HCT116 (cell line): Measurements from ENCODE around the gene MCC. TPM values are rescaled to one million over a fixed set of nuclear protein-coding genes. Genes with fewer than 3 reads are reported as not detected.

Source experiments
- ATAC-seq: fragments of 200-7000 bp; cut with Tn5 transposase; 2 replicates; pipeline ENCODE4 v1.9.1; 2020; ENCODE audit warnings: mild to moderate bottlenecking, moderate library complexity
- BruUV-seq: library from RNA; stranded (reverse); fragments of 400-500 nt; replicated peaks from 2 replicates; lab custom pipeline; 2021; lab: Mats Ljungman, UMichigan
- CTCF ChIA-PET: fragments of 300-600 bp; sonication (Branson Sonifier 250); formaldehyde crosslinking; loops from one replicate; lab custom pipeline; 2021; ENCODE audit warnings: antibody characterized with exemption; lab: Charles Lee
- POLR2A ChIA-PET: fragments of 300-600, 350-600 bp; sonication (Branson Sonifier 250); formaldehyde crosslinking; loops from one replicate; lab custom pipeline; 2021; ENCODE audit warnings: antibody characterized with exemption; lab: Charles Lee
- RAD21 ChIA-PET, 2 experiments: fragments of 300-600 bp; sonication (Branson Sonifier 250); formaldehyde crosslinking; loops; one replicate each; lab custom pipeline; 2023; ENCODE audit warnings: low total read pairs in 2 of 2; ENCODE audit not compliant: uncharacterized antibody in 2 of 2, unreplicated experiment in 2 of 2, low non-redundant PET in 1 of 2; lab: Charles Lee
- DNase-seq: peaks from one replicate; pipeline ENCODE4 v3.0.0-alpha.2; 2010; ENCODE audit warnings: low read depth, low spot score
- H2AFZ ChIP-seq: fragments of 200-600 bp; shearing (Covaris generic), sonication (generic); 2 replicates; pipeline ENCODE4 v1.6.1; 2017; ENCODE audit warnings: low read depth, mixed run types, mixed read lengths, antibody characterized with exemption, low read length; ENCODE audit not compliant: poor library complexity, severe bottlenecking
- H3K27ac ChIP-seq: 2 replicates; pipeline ENCODE4 v1.5.1; 2012; ENCODE audit warnings: low read depth, low read length
- H3K27me3 ChIP-seq: fragments of 200-600 bp; sonication (generic); 2 replicates; pipeline ENCODE4 v1.6.1; 2016; ENCODE audit warnings: mixed run types, low read length, mixed read lengths; ENCODE audit not compliant: insufficient read depth
- H3K36me3 ChIP-seq, 2 experiments: fragments of 200-500 bp in 1 of 2; fragments of 200-600 bp in 1 of 2; sonication (Bioruptor generic) in 1 of 2; sonication (generic) in 1 of 2; 2 replicates each; pipeline versions ENCODE4 v1.5.1 to v1.6.1; 2014 to 2016; ENCODE audit warnings: low read length in 2 of 2, inconsistent platforms in 1 of 2, mixed read lengths in 1 of 2, mixed run types in 1 of 2; ENCODE audit not compliant: insufficient read depth in 2 of 2, control insufficient read depth in 1 of 2
- H3K4me1 ChIP-seq, 2 experiments: fragments of 200-600 bp in 1 of 2; sonication (generic) in 1 of 2; 2 replicates each; pipeline versions ENCODE4 v1.5.1 to v1.6.1; 2012 to 2017; ENCODE audit warnings: low read length in 2 of 2, inconsistent platforms in 1 of 2, mild to moderate bottlenecking in 1 of 2, mixed read lengths in 1 of 2, mixed run types in 1 of 2, moderate library complexity in 1 of 2; ENCODE audit not compliant: insufficient read depth in 2 of 2, control insufficient read depth in 1 of 2
- H3K4me2 ChIP-seq: fragments of 200-600 bp; sonication (generic); 2 replicates; pipeline ENCODE4 v1.6.1; 2017; ENCODE audit warnings: mixed run types, low read length, mixed read lengths
- H3K4me3 ChIP-seq, 2 experiments: fragments of 200-600 bp in 1 of 2; sonication (generic) in 1 of 2; replicated peaks in 1 of 2; 2 replicates each; pipeline ENCODE4 v1.5.1; 2011 to 2016; ENCODE audit warnings: low read length in 2 of 2, control low read depth in 1 of 2, low read depth in 1 of 2, mild to moderate bottlenecking in 1 of 2, mixed read lengths in 1 of 2, mixed run types in 1 of 2
- H3K79me2 ChIP-seq: fragments of 200-600 bp; sonication (generic); 2 replicates; pipeline ENCODE4 v1.6.1; 2017; ENCODE audit warnings: mild to moderate bottlenecking, mixed run types, low read length, moderate library complexity, mixed read lengths; ENCODE audit not compliant: insufficient read depth
- H3K9ac ChIP-seq: fragments of 200-600 bp; sonication (generic); 2 replicates; pipeline ENCODE4 v1.6.1; 2016; ENCODE audit warnings: low read length, mixed read lengths
- H3K9me2 ChIP-seq: fragments of 200-600 bp; sonication (generic), shearing (Covaris generic); 2 replicates; pipeline ENCODE4 v1.6.1; 2017; ENCODE audit warnings: mixed run types, mild to moderate bottlenecking, moderate library complexity; ENCODE audit not compliant: insufficient read depth
- H3K9me3 ChIP-seq, 2 experiments: fragments of 200-500 bp in 1 of 2; fragments of 200-600 bp in 1 of 2; sonication (Bioruptor generic) in 1 of 2; sonication (generic) in 1 of 2; 2 replicates each; pipeline ENCODE4 v1.6.1; 2014 to 2017; ENCODE audit warnings: low read length in 2 of 2, mixed read lengths in 2 of 2, inconsistent platforms in 1 of 2, low read depth in 1 of 2, mild to moderate bottlenecking in 1 of 2, mixed run types in 1 of 2, moderate library complexity in 1 of 2; ENCODE audit not compliant: control insufficient read depth in 1 of 2, insufficient read depth in 1 of 2
- H4K20me1 ChIP-seq: fragments of 200-600 bp; sonication (generic), shearing (Covaris generic); 2 replicates; pipeline ENCODE4 v1.6.1; 2017; ENCODE audit warnings: mixed run types, mild to moderate bottlenecking, moderate library complexity; ENCODE audit not compliant: insufficient read depth
- CBX3 ChIP-seq: IDR thresholded peaks from 2 replicates; pipeline ENCODE4 v1.6.1; 2012; ENCODE audit warnings: low read depth
- CEBPB ChIP-seq: IDR thresholded peaks from 2 replicates; pipeline ENCODE4 v1.6.1; 2012; ENCODE audit warnings: low read depth
- CTCF ChIP-seq, 3 experiments: fragments of 200-600 bp in 1 of 3; sonication (generic) in 1 of 3; IDR thresholded peaks in 2 of 3; conservative IDR thresholded peaks in 1 of 3; 2 replicates each; pipeline ENCODE4 v1.5.1; 2012 to 2017; ENCODE audit warnings: low read depth in 2 of 3, low read length in 2 of 3, antibody characterized with exemption in 1 of 3, borderline replicate concordance in 1 of 3, control low read depth in 1 of 3, mild to moderate bottlenecking in 1 of 3, mixed read lengths in 1 of 3, mixed run types in 1 of 3, moderate library complexity in 1 of 3; ENCODE audit not compliant: insufficient read depth in 1 of 3
- ELF1 ChIP-seq: IDR thresholded peaks from 2 replicates; pipeline ENCODE4 v1.6.1; 2012; ENCODE audit warnings: low read depth, borderline replicate concordance
- EZH2phosphoT487 ChIP-seq: fragments of 200-600 bp; IDR thresholded peaks from 2 replicates; pipeline ENCODE4 v1.6.1; 2018; ENCODE audit warnings: antibody characterized with exemption, borderline replicate concordance
- FOSL1 ChIP-seq: IDR thresholded peaks from 2 replicates; pipeline ENCODE4 v1.6.1; 2012; ENCODE audit warnings: low read depth
- JUND ChIP-seq: IDR thresholded peaks from 2 replicates; pipeline ENCODE4 v1.6.1; 2012
- MAX ChIP-seq: IDR thresholded peaks from 2 replicates; pipeline ENCODE4 v1.6.1; 2012
- POLR2A ChIP-seq: IDR thresholded peaks from 2 replicates; pipeline ENCODE4 v1.7.0; 2011; ENCODE audit warnings: borderline replicate concordance; ENCODE audit not compliant: insufficient read depth, insufficient read length; ENCODE audit errors: extremely low read depth
- POLR2AphosphoS5 ChIP-seq: IDR thresholded peaks from 2 replicates; pipeline ENCODE4 v1.6.1; 2011; ENCODE audit warnings: mild to moderate bottlenecking, low read depth, low read length, moderate library complexity
- RAD21 ChIP-seq: IDR thresholded peaks from 2 replicates; pipeline ENCODE4 v1.6.1; 2012; ENCODE audit warnings: low read depth, mild to moderate bottlenecking
- SP1 ChIP-seq: IDR thresholded peaks from 2 replicates; pipeline ENCODE4 v1.6.1; 2012; ENCODE audit warnings: low read depth
- SRF ChIP-seq: IDR thresholded peaks from 2 replicates; pipeline ENCODE4 v1.6.1; 2012; ENCODE audit warnings: low read depth
- TCF7L2 ChIP-seq: IDR thresholded peaks from 2 replicates; pipeline ENCODE4 v1.7.0; 2011; ENCODE audit warnings: borderline replicate concordance, inconsistent platforms; ENCODE audit not compliant: insufficient read depth, insufficient read length; ENCODE audit errors: extremely low read depth
- YY1 ChIP-seq: IDR thresholded peaks from 2 replicates; pipeline ENCODE4 v1.6.1; 2011; ENCODE audit warnings: low read length, low read depth, moderate library complexity, mild to moderate bottlenecking; ENCODE audit not compliant: insufficient replicate concordance; ENCODE audit errors: extremely low read depth
- ZBTB33 ChIP-seq: IDR thresholded peaks from 2 replicates; pipeline ENCODE4 v1.6.1; 2011; ENCODE audit warnings: mild to moderate bottlenecking, low read length, moderate library complexity; ENCODE audit not compliant: insufficient replicate concordance; ENCODE audit errors: extremely low read depth
- ZFX ChIP-seq: fragments of 450-650 bp; IDR thresholded peaks from 2 replicates; pipeline ENCODE4 v1.6.1; 2017
- ZNF274 ChIP-seq: fragments of 200-500 bp; sonication (Bioruptor generic); IDR thresholded peaks from 2 replicates; pipeline ENCODE4 v1.6.1; 2014; ENCODE audit warnings: mild to moderate bottlenecking, low read depth, low read length, inconsistent platforms
- intact Hi-C: fragments of 100-400 bp; cut with micrococcal nuclease; formaldehyde crosslinking; loops from 2 replicates; pipeline ENCODE4 v1.10.0; 2022
- total RNA-seq: library from RNA; stranded (reverse); gene quantifications from one replicate; pipeline ENCODE4 v1.2.1, GENCODE V29; 2021; ENCODE audit not compliant: unreplicated experiment
- TF ChIP-seq, protein P1 (sequence below): IDR thresholded peaks from 2 replicates; pipeline ENCODE4 v1.6.1; 2012; ENCODE audit warnings: low read depth
- TF ChIP-seq, protein P2 (sequence below): IDR thresholded peaks from 2 replicates; pipeline ENCODE4 v1.6.1; 2012

The MCC gene
- total RNA-seq, 1 experiment from 2014 or later = 20.1 TPM

- TF ChIP-seq POLR2AphosphoS5 (no peak), ZNF274 (no peak), POLR2A (no peak), FOSL1 (no peak), EZH2phosphoT487 (no peak), CTCF (IDR thresholded peaks at IDR 0.05 in 2 of 3, conservative IDR thresholded peaks at IDR 0.05 in 1 of 3; ENCODE audit: borderline replicate concordance in 1 of 3, insufficient read depth in 1 of 3, low read depth in 2 of 3, low read length in 2 of 3) (no peak), RAD21 (no peak), MAX (no peak), SRF (no peak), JUND (no peak), CEBPB (no peak), TCF7L2 (no peak), SP1 (no peak), YY1 (no peak), ZBTB33 (no peak), CBX3 (no peak), ELF1 (no peak), ZFX (no peak)
- TF ChIP-seq, protein P1, sequence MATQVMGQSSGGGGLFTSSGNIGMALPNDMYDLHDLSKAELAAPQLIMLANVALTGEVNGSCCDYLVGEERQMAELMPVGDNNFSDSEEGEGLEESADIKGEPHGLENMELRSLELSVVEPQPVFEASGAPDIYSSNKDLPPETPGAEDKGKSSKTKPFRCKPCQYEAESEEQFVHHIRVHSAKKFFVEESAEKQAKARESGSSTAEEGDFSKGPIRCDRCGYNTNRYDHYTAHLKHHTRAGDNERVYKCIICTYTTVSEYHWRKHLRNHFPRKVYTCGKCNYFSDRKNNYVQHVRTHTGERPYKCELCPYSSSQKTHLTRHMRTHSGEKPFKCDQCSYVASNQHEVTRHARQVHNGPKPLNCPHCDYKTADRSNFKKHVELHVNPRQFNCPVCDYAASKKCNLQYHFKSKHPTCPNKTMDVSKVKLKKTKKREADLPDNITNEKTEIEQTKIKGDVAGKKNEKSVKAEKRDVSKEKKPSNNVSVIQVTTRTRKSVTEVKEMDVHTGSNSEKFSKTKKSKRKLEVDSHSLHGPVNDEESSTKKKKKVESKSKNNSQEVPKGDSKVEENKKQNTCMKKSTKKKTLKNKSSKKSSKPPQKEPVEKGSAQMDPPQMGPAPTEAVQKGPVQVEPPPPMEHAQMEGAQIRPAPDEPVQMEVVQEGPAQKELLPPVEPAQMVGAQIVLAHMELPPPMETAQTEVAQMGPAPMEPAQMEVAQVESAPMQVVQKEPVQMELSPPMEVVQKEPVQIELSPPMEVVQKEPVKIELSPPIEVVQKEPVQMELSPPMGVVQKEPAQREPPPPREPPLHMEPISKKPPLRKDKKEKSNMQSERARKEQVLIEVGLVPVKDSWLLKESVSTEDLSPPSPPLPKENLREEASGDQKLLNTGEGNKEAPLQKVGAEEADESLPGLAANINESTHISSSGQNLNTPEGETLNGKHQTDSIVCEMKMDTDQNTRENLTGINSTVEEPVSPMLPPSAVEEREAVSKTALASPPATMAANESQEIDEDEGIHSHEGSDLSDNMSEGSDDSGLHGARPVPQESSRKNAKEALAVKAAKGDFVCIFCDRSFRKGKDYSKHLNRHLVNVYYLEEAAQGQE = no peak
- TF ChIP-seq, protein P2, sequence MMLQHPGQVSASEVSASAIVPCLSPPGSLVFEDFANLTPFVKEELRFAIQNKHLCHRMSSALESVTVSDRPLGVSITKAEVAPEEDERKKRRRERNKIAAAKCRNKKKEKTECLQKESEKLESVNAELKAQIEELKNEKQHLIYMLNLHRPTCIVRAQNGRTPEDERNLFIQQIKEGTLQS = no peak
- no peaks in the 10 kb centered on the region for H4K20me1 ChIP-seq
- ATAC-seq (no peak), DNase-seq (no peak)
- no peaks in the 10 kb centered on the region for H3K9me2 ChIP-seq
- no peak overlapping the region for H3K4me3 ChIP-seq
- POLR2A ChIA-PET = no interaction called here
- BruUV-seq = no TSS peak
- peak overlapping the region; percentile 63; the same call in 1 of the 2 replicates for H3K4me2 ChIP-seq
- no peak overlapping the region for H2AFZ ChIP-seq
- peaks cover 35 to 63% of the 10 kb centered on the region in 2 experiments for H3K4me1 ChIP-seq
- no peak overlapping the region for H3K9ac ChIP-seq
- RAD21 ChIA-PET = no interaction called here
- H3K27me3 ChIP-seq = no peaks in the 10 kb centered on the region
- H3K79me2 ChIP-seq = no peaks in the 10 kb centered on the region
- H3K36me3 ChIP-seq = no peaks in the 10 kb centered on the region
- intact Hi-C loops = no loop called here
- no peaks in the 10 kb centered on the region for H3K9me3 ChIP-seq
- CTCF ChIA-PET = no interaction called here
- H3K27ac ChIP-seq = no peak overlapping the region
Observed at GRCh38 chr5:113234546-113234945, 253.7 kb downstream of the MCC start.
